HEK293T (cell line): ENCODE data around the gene CASP10.

Experiments used
- BHLHE40 ChIP-seq: fragments of 450-650 bp; IDR thresholded peaks from 2 replicates; pipeline ENCODE4 v1.6.1; 2016; ENCODE audit warnings: mild to moderate bottlenecking, moderate library complexity, borderline replicate concordance
- ELF4 ChIP-seq: fragments of 450-650 bp; IDR thresholded peaks from 2 replicates; pipeline ENCODE4 v1.6.1; 2017; ENCODE audit warnings: antibody characterized with exemption
- FOXK2 ChIP-seq: fragments of 450-650 bp; IDR thresholded peaks from 2 replicates; pipeline ENCODE4 v1.6.1; 2016; ENCODE audit warnings: mild to moderate bottlenecking
- PKNOX1 ChIP-seq: fragments of 450-650 bp; IDR thresholded peaks from 2 replicates; pipeline ENCODE4 v1.6.1; 2016
- SUZ12 ChIP-seq: fragments of 450-650 bp; IDR thresholded peaks from 2 replicates; pipeline ENCODE4 v1.6.1; 2016; ENCODE audit warnings: mild to moderate bottlenecking

GRCh38 chr2:201220102-201220570 is 37.2 kb downstream of the CASP10 start:
- TF ChIP-seq FOXK2 (no peak), PKNOX1 (no peak), SUZ12 (no peak), ELF4 (no peak), BHLHE40 (no peak)
